ENCODE measurements around the gene MARCHF10. TPM values are rescaled to one million over a fixed set of nuclear protein-coding genes. Genes with fewer than 3 reads are reported as not detected.

Gene MARCHF10
- total RNA-seq, 2 donors from 2014 or later: under 0.01 TPM; not detected in 1

GRCh38 chr17:62679866-62680377 is 128.2 kb downstream of the MARCHF10 start:
- H3K27me3 ChIP-seq: no peaks in the 10 kb centered on the region
- 77 to 81% methylated on average over 26 to 36 of the region's 37 CpGs for WGBS, 2 donors
- H3K4me3 ChIP-seq: no peak overlapping the region
- no peaks in the 10 kb centered on the region for H3K36me3 ChIP-seq (replicated peaks in 1 of 2; ENCODE audit: insufficient read depth in 1 of 2, low read depth in 2 of 2)
- no peaks in the 10 kb centered on the region for H3K4me1 ChIP-seq
- intact Hi-C loops (cut with DNase I): no loop called here
- no peak overlapping the region for H3K27ac ChIP-seq
- ATAC-seq: no peak
- TF ChIP-seq POLR2A (IDR thresholded peaks at IDR 0.05): no peak
- no peak for DNase-seq
- H3K9me3 ChIP-seq: no peaks in the 10 kb centered on the region

- intact Hi-C loops (cut with DNase I): no loop called here
- Histone ChIP-seq H3K36me3 (replicated peaks in 1 of 2; ENCODE audit: insufficient read depth in 1 of 2, low read depth in 2 of 2) (no peaks in the 10 kb centered on the region), H3K4me1 (no peaks in the 10 kb centered on the region), H3K27me3 (no peaks in the 10 kb centered on the region), H3K27ac (no peak overlapping the region), H3K4me3 (no peak overlapping the region), H3K9me3 (no peaks in the 10 kb centered on the region)
- TF ChIP-seq CTCF (IDR thresholded peaks at IDR 0.05): no peak
- no peak for TF ChIP-seq POLR2A (IDR thresholded peaks at IDR 0.05)
- no peak for DNase-seq
- ATAC-seq: no peak
- 71 to 90% methylated on average over 6 to 10 of the region's 10 CpGs for WGBS, 2 donors
These were observed 129.7 kb downstream of the MARCHF10 start for GRCh38 chr17:62678214-62678919.

DNA sequence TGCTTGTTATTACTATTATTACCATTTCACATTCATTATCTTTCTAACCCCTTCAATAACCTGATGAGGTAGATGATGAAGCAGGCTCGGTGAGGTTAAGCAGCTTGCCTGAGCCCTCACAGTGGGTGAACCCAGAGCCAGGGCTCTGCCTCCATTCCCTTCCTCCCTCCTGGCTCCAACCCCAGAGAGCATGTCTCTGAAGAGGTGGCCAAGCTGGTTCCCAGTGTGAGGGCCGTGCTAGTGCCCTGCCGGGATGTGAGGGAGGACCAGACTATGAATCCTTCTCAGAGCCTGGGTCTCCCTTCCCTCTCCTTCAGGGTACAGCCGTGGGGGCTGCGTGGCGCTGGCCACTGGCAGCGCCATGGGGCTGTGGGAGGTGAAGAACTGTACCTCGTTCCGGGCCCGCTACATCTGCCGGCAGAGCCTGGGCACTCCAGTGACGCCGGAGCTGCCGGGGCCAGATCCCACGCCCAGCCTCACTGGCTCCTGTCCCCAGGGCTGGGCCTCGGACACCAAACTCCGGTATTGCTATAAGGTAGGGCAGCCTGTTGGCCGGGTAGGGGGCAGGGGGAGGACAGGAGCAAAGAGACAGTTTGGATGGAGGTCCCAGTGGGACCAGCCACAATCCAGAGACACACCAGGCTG is 131.0 kb downstream of the MARCHF10 start:
- intact Hi-C loops (cut with DNase I): no loop called here
- WGBS, 2 donors: 87 to 89% methylated on average over 5 to 17 of the region's 18 CpGs

DNA sequence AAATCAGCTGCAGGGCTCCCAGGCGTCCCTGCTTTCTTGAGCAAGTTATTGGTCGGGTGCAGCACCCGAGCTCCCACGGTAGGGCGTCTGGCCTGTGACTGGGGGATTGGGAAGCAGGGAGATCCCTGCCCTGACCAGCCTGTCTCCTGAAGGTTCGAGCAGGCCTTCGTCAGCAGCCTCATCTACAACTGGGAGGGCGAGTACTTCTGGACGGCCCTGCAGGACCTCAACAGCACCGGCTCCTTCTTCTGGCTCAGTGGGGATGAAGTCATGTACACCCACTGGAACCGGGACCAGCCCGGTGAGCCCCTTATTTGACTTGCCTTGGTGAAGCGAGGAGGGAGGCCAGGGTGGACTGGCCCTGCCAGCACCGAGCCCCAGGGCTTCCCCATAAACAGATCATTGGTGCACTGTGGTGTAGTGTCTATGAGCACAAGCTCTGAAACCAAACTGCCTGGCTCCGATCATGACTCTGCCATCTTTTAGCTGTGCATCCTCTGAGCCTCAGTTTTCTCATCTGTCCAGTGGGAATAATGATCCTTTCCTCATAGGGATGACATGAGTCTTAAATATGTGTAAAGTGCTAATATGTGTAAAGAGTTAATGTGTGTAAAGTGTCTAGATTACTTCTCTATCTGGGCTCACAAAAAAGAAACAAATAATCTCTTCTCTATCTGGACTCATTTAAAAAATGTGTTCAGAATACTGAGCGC is 131.7 kb downstream of the MARCHF10 start:
- 75% methylated on average over 6 to 16 of the region's 16 CpGs for WGBS, 2 donors
- no peaks in the 10 kb centered on the region for H3K27me3 ChIP-seq
- intact Hi-C loops (cut with DNase I): no loop called here
- H3K4me3 ChIP-seq: no peak overlapping the region
- H3K4me1 ChIP-seq: no peaks in the 10 kb centered on the region
- no peak overlapping the region for H3K27ac ChIP-seq
- DNase-seq (no peak), ATAC-seq (no peak)
- H3K9me3 ChIP-seq: no peaks in the 10 kb centered on the region
- no peaks in the 10 kb centered on the region for H3K36me3 ChIP-seq (replicated peaks in 1 of 2; ENCODE audit: insufficient read depth in 1 of 2, low read depth in 2 of 2)
- TF ChIP-seq POLR2A (IDR thresholded peaks at IDR 0.05) (no peak), CTCF (IDR thresholded peaks at IDR 0.05) (no peak)

More for the DNA sequence above, 131.0 kb downstream of the MARCHF10 start:
- ATAC-seq (no peak), DNase-seq (no peak)
- TF ChIP-seq POLR2A (IDR thresholded peaks at IDR 0.05): no peak
- TF ChIP-seq CTCF (IDR thresholded peaks at IDR 0.05): no peak
- no peaks in the 10 kb centered on the region for H3K9me3 ChIP-seq
- H3K36me3 ChIP-seq (replicated peaks in 1 of 2; ENCODE audit: insufficient read depth in 1 of 2, low read depth in 2 of 2): no peaks in the 10 kb centered on the region
- no peak overlapping the region for H3K27ac ChIP-seq
- no peaks in the 10 kb centered on the region for H3K4me1 ChIP-seq
- no peaks in the 10 kb centered on the region for H3K27me3 ChIP-seq
- no peak overlapping the region for H3K4me3 ChIP-seq

DNA sequence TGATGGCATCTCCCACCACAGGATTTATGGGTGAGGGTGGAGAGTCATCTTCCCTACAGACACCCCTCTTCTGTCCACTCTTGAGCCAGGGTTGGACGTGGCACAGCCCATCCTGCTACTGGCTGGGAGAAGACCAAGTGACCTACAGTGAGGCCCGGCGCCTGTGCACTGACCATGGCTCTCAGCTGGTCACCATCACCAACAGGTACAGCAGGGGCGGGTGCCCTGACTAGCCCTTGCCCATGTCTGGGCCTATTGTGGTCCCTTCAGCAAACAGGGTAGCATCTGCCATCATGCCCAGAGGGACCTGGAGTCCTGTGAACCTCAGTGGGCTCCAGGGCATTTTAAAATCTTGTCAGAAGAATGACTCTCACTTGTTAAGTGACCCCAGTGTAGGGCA is 132.4 kb downstream of the MARCHF10 start:
- no peak for TF ChIP-seq POLR2A (IDR thresholded peaks at IDR 0.05)
- no peak for TF ChIP-seq CTCF (IDR thresholded peaks at IDR 0.05)
- WGBS, 2 donors: 84 to 85% methylated on average over 4 of the region's 4 CpGs
- intact Hi-C loops (cut with DNase I): no loop called here
- no peaks in the 10 kb centered on the region for H3K9me3 ChIP-seq
- H3K27me3 ChIP-seq: no peaks in the 10 kb centered on the region
- H3K36me3 ChIP-seq (replicated peaks in 1 of 2; ENCODE audit: insufficient read depth in 1 of 2, low read depth in 2 of 2): no peaks in the 10 kb centered on the region
- no peaks in the 10 kb centered on the region for H3K4me1 ChIP-seq
- H3K4me3 ChIP-seq: no peak overlapping the region
- no peak for ATAC-seq
- no peak overlapping the region for H3K27ac ChIP-seq
- no peak for DNase-seq
